ENCODE results near the gene NEURL4.

GRCh38 chr17:7346761-7347614 lies 17.9 kb upstream of the NEURL4 start:
- TF ChIP-seq CTCF (IDR thresholded peaks at IDR 0.05), result no peak
- no peak for TF ChIP-seq EP300 (IDR thresholded peaks at IDR 0.05)
